CD4-positive, alpha-beta T cell treated with Interleukin-17A for 4 hours (primary cell): Measurements from ENCODE around the gene TMUB2.

ENCODE experiments used
- DNase-seq: peaks from one replicate; pipeline ENCODE4 v3.0.0-alpha.2; 2020; ENCODE audit warnings: mixed read lengths

Gene TMUB2

GRCh38 chr17:44176671-44177501 is 9.9 kb upstream of the TMUB2 start:
- DNase-seq = no peak

GRCh38 chr17:44177640-44178039 is 9.1 kb upstream of the TMUB2 start:
- no peak for DNase-seq

- DNase-seq = no peak
Observed at GRCh38 chr17:44178133-44178532, 8.6 kb upstream of the TMUB2 start.

GRCh38 chr17:44183024-44183423 is 3.7 kb upstream of the TMUB2 start:
- DNase-seq = no peak

GRCh38 chr17:44184212-44184810 is 2.5 kb upstream of the TMUB2 start:
- DNase-seq = no peak

- peak; percentile 27 for DNase-seq
Observed at GRCh38 chr17:44187131-44187899, 543 bp downstream of the TMUB2 start.

GRCh38 chr17:44188576-44189403 is 2.0 kb downstream of the TMUB2 start:
- DNase-seq = no peak

- DNase-seq = no peak
Observed at GRCh38 chr17:44190481-44190880, 3.7 kb downstream of the TMUB2 start.

- no peak for DNase-seq
Observed at GRCh38 chr17:44191369-44191768, 4.6 kb downstream of the TMUB2 start.

GRCh38 chr17:44191941-44192496 is 5.2 kb downstream of the TMUB2 start:
- DNase-seq = no peak

GRCh38 chr17:44192750-44193149 is 6.0 kb downstream of the TMUB2 start:
- no peak for DNase-seq

- no peak for DNase-seq
Observed at GRCh38 chr17:44193326-44194084, 6.7 kb downstream of the TMUB2 start.

- DNase-seq = no peak
Observed at GRCh38 chr17:44197107-44197506, 10.3 kb downstream of the TMUB2 start.

GRCh38 chr17:44197980-44198720 is 11.4 kb downstream of the TMUB2 start:
- DNase-seq = peak; percentile 73

- peak; percentile 84 for DNase-seq
Observed at GRCh38 chr17:44198721-44199552, 12.2 kb downstream of the TMUB2 start.

- peak; percentile 100 for DNase-seq
Observed at GRCh38 chr17:44199553-44200477, 13.0 kb downstream of the TMUB2 start, which contains the start of gene ATXN7L3. TSS of gene ATXN7L3 (minus strand) at chr17:44199884. CDS start at chr17:44198070, 1,814 bp downstream.

- DNase-seq = no peak
Observed at GRCh38 chr17:44200478-44201155, 13.8 kb downstream of the TMUB2 start.

GRCh38 chr17:44202756-44203155 is 16.0 kb downstream of the TMUB2 start:
- DNase-seq = no peak
